Esophagus squamous epithelium (tissue), 4 donors: Measurements from ENCODE around the gene SLIT1.

ENCODE experiments used
- CTCF ChIP-seq, 6 experiments: fragments of 450-650 bp in 4 of 6; fragments of 200-600 bp in 2 of 6; sonication (generic) in 2 of 6; IDR thresholded peaks; one replicate each; pipeline ENCODE4 v1.5.1; 2016 to 2019; ENCODE audit warnings: antibody characterized with exemption in 6 of 6, mild to moderate bottlenecking in 4 of 6, moderate library complexity in 4 of 6
- POLR2A ChIP-seq, 4 donors: fragments of 450-650 bp; IDR thresholded peaks; one replicate each; pipeline ENCODE4 v1.6.1; 2017; ENCODE audit warnings: antibody characterized with exemption in 4 of 4, mild to moderate bottlenecking in 4 of 4, moderate library complexity in 3 of 4

- TF ChIP-seq CTCF (IDR thresholded peaks at IDR 0.05), result no peak
- TF ChIP-seq POLR2A (IDR thresholded peaks at IDR 0.05), result no peak
These were observed 178.3 kb downstream of the SLIT1 start for GRCh38 chr10:97007417-97007816.
